Prostate gland (tissue), 2 donors: ENCODE data around the gene STUB1.

Experiments
- POLR2A ChIP-seq: fragments of 450-650 bp; IDR thresholded peaks from one replicate; pipeline ENCODE4 v1.6.1; 2016; ENCODE audit warnings: antibody characterized with exemption, mild to moderate bottlenecking
- TF ChIP-seq, protein P1 (sequence below), 4 experiments: fragments of 200-600 bp in 2 of 4; fragments of 450-650 bp in 2 of 4; sonication (generic) in 2 of 4; IDR thresholded peaks; 1 replicate in 3 of 4; 2 replicates in 1 of 4; pipeline ENCODE4 v1.5.1; 2016 to 2019; ENCODE audit warnings: antibody characterized with exemption in 4 of 4, mild to moderate bottlenecking in 2 of 4, moderate library complexity in 2 of 4

DNA sequence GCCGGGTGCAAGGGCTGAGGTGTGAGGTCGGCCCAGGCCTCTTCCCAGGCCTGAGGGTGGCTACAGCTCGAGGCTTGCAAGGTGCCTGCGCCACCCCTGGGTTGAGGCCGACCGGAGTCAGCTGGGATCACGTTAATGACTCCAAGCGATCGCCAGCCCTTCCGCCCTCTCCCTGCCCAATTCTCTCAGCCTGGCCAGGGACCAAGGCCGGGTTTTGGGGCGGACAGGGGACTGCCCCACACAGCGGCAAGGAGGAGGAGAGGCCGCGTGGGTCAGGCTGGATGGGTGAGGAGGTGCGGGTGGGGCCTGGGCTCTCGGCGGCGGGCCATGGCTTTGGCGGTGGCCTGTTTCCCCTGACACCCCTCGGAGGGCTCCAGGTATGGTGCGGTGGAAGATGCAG is 13.2 kb downstream of the STUB1 start:
- TF ChIP-seq POLR2A = no peak
- TF ChIP-seq, protein P1, sequence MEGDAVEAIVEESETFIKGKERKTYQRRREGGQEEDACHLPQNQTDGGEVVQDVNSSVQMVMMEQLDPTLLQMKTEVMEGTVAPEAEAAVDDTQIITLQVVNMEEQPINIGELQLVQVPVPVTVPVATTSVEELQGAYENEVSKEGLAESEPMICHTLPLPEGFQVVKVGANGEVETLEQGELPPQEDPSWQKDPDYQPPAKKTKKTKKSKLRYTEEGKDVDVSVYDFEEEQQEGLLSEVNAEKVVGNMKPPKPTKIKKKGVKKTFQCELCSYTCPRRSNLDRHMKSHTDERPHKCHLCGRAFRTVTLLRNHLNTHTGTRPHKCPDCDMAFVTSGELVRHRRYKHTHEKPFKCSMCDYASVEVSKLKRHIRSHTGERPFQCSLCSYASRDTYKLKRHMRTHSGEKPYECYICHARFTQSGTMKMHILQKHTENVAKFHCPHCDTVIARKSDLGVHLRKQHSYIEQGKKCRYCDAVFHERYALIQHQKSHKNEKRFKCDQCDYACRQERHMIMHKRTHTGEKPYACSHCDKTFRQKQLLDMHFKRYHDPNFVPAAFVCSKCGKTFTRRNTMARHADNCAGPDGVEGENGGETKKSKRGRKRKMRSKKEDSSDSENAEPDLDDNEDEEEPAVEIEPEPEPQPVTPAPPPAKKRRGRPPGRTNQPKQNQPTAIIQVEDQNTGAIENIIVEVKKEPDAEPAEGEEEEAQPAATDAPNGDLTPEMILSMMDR (IDR thresholded peaks at IDR 0.05) = no peak
